HG03064 (cell line): Measurements from ENCODE around the gene SDF4.

Experiments
- ATAC-seq: cut with Tn5 transposase; IDR thresholded peaks from one replicate; pipeline ENCODE4 v1.9.1; 2021; ENCODE audit warnings: low read depth; ENCODE audit not compliant: unreplicated experiment

SDF4 gene, protein sequence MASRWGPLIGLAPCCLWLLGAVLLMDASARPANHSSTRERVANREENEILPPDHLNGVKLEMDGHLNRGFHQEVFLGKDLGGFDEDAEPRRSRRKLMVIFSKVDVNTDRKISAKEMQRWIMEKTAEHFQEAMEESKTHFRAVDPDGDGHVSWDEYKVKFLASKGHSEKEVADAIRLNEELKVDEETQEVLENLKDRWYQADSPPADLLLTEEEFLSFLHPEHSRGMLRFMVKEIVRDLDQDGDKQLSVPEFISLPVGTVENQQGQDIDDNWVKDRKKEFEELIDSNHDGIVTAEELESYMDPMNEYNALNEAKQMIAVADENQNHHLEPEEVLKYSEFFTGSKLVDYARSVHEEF

DNA sequence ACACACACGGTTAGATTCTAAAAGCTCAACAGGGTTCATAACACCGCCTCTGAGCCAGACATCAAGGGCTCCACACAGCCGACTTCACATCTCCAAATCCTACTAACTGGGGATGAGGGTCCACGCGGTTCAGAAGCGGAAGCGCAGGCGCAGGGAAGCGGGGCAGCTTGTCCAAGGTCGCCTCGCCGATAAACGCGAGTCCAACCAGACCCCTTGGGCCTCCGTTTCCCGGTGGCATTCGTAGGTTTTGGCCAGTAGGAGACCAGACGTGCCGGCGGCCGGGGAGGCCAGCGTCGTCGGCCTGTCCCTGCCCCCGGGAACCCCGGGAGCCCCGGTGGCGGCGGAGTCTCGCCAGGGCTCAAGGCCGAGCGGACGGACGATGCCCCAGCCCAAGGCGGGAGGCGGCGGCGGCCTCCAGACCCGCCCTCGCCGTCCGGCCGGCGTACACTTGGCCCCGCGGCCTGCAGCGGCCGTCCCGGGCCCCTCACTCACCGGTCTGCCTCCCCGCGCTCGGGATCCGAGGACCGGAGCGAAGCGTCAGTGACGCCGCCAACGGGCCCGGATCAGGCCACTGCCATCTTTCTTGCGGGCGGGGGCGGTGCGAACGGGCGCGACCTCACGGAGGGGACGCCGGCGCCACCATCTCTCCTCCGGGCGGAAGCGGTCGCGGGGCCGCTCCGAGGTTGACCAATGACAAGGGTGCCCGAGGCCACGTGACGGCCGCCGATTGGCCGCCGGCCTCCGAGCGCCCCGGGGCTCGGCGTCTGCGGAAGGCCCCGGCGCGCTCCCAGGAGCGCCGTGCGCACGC lies at the start of gene SDF4:
Gene SDF4 (minus strand): TSS at position 602 of the 808 bp plus-strand sequence. CDS start 3,229 bp downstream, outside the sequence.
- ATAC-seq = peak; percentile 78

DNA sequence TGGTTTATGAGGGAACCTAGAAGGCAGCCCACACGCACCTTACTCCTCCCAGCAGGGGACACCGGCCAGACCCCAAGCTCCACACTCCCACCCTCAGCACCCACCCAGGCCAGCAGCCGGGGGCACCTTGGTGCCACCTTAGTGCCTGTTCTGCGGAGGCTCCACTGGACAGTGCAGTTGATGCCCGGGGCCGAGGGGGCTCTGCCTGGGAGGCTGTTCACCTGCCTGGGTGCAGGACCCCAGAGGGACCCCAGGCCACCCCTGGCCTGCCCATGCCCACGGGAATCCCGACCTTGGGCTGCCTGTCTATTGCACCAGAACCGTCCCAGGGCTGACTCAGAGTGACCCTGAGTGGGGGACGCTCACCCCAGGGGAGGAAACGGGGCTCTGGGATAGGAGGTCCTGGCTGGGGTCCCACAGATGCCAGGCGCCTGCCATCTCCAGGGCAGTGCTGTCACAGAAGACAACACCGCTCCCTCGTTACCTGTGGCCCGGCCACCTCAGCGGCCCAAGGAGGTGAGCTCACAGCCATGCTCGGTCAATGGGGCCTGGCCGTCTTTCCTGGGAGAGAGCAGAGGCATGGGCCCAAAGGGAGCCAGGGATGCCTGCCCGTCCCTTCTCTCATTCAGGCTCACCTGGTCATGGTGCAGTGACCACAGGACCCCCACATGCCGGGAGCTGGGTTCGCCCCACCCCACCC lies 49.1 kb upstream of the SDF4 start:
- no peak for ATAC-seq

GRCh38 chr1:1279028-1279427 lies 47.2 kb upstream of the SDF4 start:
- no peak for ATAC-seq

GRCh38 chr1:1278620-1279019 lies 46.8 kb upstream of the SDF4 start:
- no peak for ATAC-seq

GRCh38 chr1:1275836-1276235 lies 44.0 kb upstream of the SDF4 start:
- no peak for ATAC-seq

DNA sequence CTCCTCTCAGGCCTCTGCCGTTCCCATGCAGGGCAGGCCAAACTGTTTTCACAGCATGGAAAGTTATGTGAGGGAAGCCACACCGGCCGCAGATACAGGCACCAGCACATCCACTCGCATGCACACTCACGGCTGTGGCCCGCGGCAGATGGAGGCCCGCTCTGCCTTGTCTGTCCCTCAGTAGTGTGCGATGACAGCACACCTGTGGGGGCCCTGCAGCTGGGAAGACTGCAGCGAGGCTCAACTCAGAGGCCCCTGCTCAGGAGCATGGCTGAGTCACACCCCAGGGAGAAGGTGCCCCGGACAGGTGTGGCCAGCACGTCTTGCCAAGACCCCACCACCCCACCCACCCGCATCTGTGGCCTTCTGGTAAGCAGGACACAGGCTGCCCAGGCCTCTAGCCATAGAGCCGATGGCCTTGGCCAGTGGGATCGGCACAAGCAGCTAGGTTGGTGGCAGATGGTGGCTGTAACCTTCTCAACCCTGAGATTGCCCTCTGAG lies 43.2 kb upstream of the SDF4 start:
- ATAC-seq = no peak

GRCh38 chr1:1274299-1274930 lies 42.6 kb upstream of the SDF4 start:
- ATAC-seq = no peak

- ATAC-seq = peak; percentile 85
These were observed 41.9 kb upstream of the SDF4 start, which contains the start of gene UBE2J2 for GRCh38 chr1:1273512-1274298. UBE2J2 (minus strand) TSS chr1:1273854; CDS start chr1:1267992, 5,862 bp downstream.

DNA sequence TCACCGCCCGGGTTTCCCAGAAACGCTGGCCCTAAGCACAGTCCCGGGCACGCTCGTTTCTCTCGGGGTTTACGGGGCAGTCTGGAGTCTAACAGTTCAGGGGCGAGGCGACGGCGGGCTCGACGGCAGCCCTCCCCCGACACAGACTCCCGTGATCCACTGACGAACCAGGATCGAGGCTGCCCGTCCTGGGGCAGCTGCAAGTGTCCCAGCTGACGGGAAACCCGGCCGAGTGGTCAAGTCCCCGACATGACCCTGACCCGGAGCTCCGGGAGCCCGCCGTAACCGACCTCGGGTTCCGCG lies 41.4 kb upstream of the SDF4 start:
- ATAC-seq = peak; percentile 13

DNA sequence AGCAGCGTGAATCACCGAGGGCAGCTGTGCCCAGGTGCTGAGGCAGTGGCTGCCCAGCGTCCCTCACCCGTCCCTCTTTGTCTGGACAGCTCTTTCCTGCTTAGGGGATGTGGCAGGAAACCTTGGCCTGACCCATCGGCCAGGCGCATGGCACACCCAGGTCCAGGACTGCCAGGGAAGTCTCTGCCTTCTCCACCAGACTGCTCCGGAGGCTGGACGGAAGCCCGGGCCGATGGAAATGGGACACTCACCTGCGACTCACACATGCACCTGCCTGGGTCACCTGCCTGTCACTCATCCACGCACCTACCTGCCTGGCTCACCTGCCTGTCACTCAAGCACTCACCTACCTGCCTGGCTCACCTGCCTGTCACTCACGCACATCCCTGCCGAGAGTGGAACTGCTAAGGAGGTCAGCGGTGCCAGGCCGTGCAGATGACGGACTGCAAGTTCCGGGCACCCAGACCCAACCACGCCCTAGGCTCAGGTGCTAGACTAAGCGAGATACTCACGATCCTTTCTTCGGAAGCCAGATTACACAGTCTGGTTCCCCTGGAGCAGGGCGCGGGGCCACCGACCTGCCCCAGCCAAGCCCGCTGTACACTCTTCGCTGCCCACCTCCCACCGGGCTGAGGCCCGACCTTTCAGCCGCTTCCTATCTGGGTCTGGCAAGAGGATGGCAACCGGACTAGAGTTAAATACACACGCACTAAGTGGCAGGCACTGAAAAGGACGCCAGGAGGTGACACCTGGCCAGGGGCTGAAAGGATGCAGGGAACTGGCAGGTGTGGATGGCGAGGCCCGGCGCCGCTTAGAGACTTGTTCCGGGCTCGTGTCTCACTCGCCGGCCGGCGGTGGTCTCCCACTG lies 40.8 kb upstream of the SDF4 start:
- ATAC-seq = no peak

DNA sequence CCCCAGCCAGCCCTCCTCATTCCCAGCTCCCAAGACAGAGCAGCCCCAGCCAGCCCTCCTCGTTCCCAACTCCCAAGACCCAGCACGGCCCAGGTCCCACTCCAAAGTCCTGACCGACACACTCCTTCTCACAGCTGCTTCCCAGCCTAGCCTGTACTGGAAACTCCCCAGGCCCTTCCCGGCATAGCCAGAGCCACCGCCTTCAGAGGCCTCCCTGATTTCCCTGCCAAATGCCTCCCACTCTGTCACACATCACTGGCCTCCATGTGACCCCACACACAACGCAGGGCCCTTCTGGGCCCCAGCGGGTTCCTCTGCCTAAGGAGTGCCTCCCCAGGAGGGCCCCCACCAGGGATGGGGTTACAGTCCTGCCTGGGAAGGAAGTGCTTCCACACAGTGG lies 39.0 kb upstream of the SDF4 start:
- ATAC-seq = no peak

- no peak for ATAC-seq
These were observed 36.5 kb upstream of the SDF4 start for GRCh38 chr1:1268284-1268682.

DNA sequence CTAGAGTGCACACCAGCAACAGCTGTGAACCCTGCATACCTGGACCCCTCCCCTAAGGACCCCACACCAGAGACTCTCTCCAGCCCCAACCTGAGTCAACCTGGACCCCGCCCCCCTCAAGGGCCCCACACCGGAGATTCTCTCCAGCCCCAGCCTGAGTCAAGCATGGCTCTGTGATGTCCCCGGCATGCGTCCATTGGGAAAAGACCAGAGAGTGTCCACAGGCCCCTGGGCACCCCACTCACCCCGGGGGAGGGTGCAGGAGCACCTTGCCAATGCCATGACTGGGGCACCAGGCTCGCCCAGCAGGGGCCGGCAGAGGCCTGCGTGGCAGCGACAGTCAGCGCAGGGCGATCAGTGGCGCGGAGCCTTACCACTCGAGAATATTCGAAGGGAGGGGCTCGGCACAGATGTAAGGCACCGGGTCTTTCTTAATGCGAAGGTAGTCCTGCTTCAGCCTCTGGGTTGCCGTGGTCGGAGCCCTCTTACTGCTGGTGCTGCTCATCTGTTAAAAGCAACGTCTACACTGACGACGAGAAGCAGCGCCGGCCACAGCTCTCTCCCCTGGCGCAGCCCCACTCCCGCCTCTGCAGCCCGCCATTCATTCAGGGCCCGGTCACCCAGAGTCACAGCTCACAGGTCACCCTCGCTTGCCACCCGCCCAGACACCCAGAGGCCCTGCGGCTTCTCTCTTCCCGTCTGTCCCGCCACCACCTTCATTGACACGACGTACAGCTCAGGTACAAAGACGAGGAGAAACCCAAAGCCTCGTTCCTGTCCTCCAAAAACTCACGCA lies 35.9 kb upstream of the SDF4 start:
- no peak for ATAC-seq

- no peak for ATAC-seq
These were observed 33.1 kb upstream of the SDF4 start for GRCh38 chr1:1264868-1265272.

DNA sequence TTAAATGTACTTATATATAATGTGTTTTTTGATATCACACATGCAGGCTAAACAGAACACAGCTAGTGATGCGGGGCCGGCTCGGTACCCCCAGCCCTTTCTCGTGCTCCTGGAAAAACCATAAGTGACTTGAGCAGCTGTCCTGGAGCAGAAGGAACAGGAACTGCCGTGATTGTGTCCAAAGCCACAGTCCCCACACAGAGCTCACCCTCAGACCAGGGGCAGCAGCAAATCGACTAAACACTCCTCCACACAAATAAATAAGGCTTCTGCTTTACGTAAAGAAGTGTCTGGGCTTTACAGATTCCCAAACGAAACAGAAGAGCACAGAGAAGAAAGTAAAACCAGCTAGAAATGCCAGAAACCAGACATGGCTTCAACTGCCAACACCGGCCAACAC lies 32.2 kb upstream of the SDF4 start:
- ATAC-seq = no peak

DNA sequence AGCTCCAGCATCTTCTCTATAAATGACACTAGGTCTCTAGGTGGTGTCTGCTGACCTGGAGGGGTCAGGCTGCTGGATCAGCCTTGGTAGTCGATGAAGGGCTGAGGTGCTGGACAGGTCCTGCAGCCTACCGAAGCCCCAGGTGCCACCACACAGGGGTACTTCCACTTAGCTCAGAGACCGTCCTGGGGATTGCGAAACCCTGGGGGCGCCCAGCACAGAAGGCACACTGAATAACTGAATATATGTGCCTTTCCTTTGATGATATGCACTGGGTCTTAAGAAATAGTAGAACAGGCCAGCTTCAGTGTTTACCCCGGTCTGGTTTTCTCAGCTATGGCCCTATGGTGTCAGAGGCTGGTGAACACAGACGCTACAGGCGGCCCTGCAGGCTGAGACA lies 31.0 kb upstream of the SDF4 start:
- ATAC-seq = no peak

GRCh38 chr1:1262071-1262470 lies 30.3 kb upstream of the SDF4 start:
- ATAC-seq = no peak

- no peak for ATAC-seq
These were observed 29.2 kb upstream of the SDF4 start for GRCh38 chr1:1260843-1261560.
